GM12878 (cell line): ENCODE results near the gene TIMP3. TPM values are rescaled to one million over a fixed set of nuclear protein-coding genes. Genes with fewer than 3 reads are reported as not detected.

Experiments used
- ATAC-seq: fragments of 200-7000 bp; cut with Tn5 transposase; 3 replicates; pipeline ENCODE4 v1.9.1; 2020; ENCODE audit warnings: mild to moderate bottlenecking, moderate library complexity
- BruUV-seq: library from RNA; stranded (reverse); fragments of 400-500 nt; replicated peaks from 2 replicates; lab custom pipeline; 2021; lab: Mats Ljungman, UMichigan
- CTCF ChIA-PET: fragments of 300-600 bp; sonication (Branson Sonifier 250); formaldehyde crosslinking; extraction: SDS; loops from one replicate; lab custom pipeline; 2021; ENCODE audit warnings: inconsistent platforms; lab: Yijun Ruan, JAX
- POLR2A ChIA-PET: fragments of 350-600 bp; formaldehyde crosslinking; extraction: SDS; loops from one replicate; lab custom pipeline; 2021; ENCODE audit warnings: inconsistent platforms; lab: Charles Lee
- RAD21 ChIA-PET: fragments of 300-600 bp; sonication (Branson Sonifier 250); formaldehyde crosslinking; loops from one replicate; lab custom pipeline; 2023; ENCODE audit warnings: antibody characterized with exemption; ENCODE audit not compliant: unreplicated experiment; lab: Charles Lee
- SMC1A ChIA-PET: fragments of 300-600 bp; sonication (Branson Sonifier 250); formaldehyde crosslinking; loops from one replicate; lab custom pipeline; 2023; ENCODE audit not compliant: unreplicated experiment, uncharacterized antibody; lab: Charles Lee
- DNase-seq: peaks from one replicate; pipeline ENCODE4 v3.0.0-alpha.2; 2011; ENCODE audit warnings: low read depth, low spot score
- FAIRE-seq: peaks from 3 replicates; lab custom pipeline; 2011; peaks lifted over from hg19 to GRCh38; lab: Jason Lieb, UNC
- H2AFZ ChIP-seq: 2 replicates; pipeline ENCODE4 v1.6.0; 2011; ENCODE audit warnings: low read depth, low read length, control low read depth; ENCODE audit not compliant: control insufficient read depth
- H3K27ac ChIP-seq: 2 replicates; pipeline ENCODE4 v1.5.1; 2011; ENCODE audit warnings: control low read depth; ENCODE audit not compliant: control insufficient read depth, insufficient read depth
- H3K27me3 ChIP-seq, 2 experiments: replicated peaks in 1 of 2; 2 replicates each; pipeline versions ENCODE4 v1.6.0 to v1.6.1; 2011; ENCODE audit warnings: low read length in 1 of 2; ENCODE audit not compliant: control insufficient read depth in 2 of 2, insufficient read depth in 2 of 2
- H3K36me3 ChIP-seq, 2 experiments: 2 replicates each; pipeline ENCODE4 v1.5.1; 2011; ENCODE audit warnings: low read length in 1 of 2; ENCODE audit not compliant: control insufficient read depth in 2 of 2, insufficient read depth in 2 of 2
- H3K4me1 ChIP-seq: 2 replicates; pipeline ENCODE4 v1.6.1; 2011; ENCODE audit warnings: mild to moderate bottlenecking, low read length, moderate library complexity, mixed read lengths; ENCODE audit not compliant: control insufficient read depth, insufficient read depth
- H3K4me2 ChIP-seq: 2 replicates; pipeline ENCODE4 v1.6.0; 2011; ENCODE audit warnings: control low read depth; ENCODE audit not compliant: control insufficient read depth, insufficient read depth
- H3K4me3 ChIP-seq: fragments of 200-600 bp; sonication (generic); 2 replicates; pipeline ENCODE4 v1.5.1; 2016
- H3K79me2 ChIP-seq: 2 replicates; pipeline ENCODE4 v1.6.0; 2011; ENCODE audit warnings: low read length; ENCODE audit not compliant: control insufficient read depth, insufficient read depth
- H3K9ac ChIP-seq: 2 replicates; pipeline ENCODE4 v1.8.0; 2011; ENCODE audit warnings: low read length, control low read depth, mixed read lengths; ENCODE audit not compliant: control insufficient read depth, insufficient read depth
- H3K9me3 ChIP-seq: replicated peaks from 3 replicates; pipeline ENCODE4 v1.5.1; 2011; ENCODE audit warnings: mild to moderate bottlenecking, low read length; ENCODE audit not compliant: control insufficient read depth, insufficient read depth
- H4K20me1 ChIP-seq: 2 replicates; pipeline ENCODE4 v1.6.0; 2011; ENCODE audit not compliant: control insufficient read depth, insufficient read depth
- BACH1 ChIP-seq: fragments of 450-650 bp; IDR thresholded peaks from 2 replicates; pipeline ENCODE4 v1.6.1; 2017; ENCODE audit warnings: mild to moderate bottlenecking, borderline replicate concordance
- E2F4 ChIP-seq: IDR thresholded peaks from 2 replicates; pipeline ENCODE4 v1.6.1; 2012; ENCODE audit warnings: low read depth, low read length, improper control_type of control experiment
- EGR1 ChIP-seq, 2 experiments: IDR thresholded peaks; 1 replicate in 1 of 2; 2 replicates in 1 of 2; pipeline ENCODE4 v1.6.1; 2011 to 2012; ENCODE audit warnings: low read depth in 2 of 2, low read length in 2 of 2, borderline replicate concordance in 1 of 2, mild to moderate bottlenecking in 1 of 2, moderate library complexity in 1 of 2
- GABPA ChIP-seq: IDR thresholded peaks from 2 replicates; pipeline ENCODE4 v1.6.1; 2014; ENCODE audit warnings: antibody characterized with exemption, low read depth, mild to moderate bottlenecking, inconsistent platforms
- KDM1A ChIP-seq: fragments of 200-600 bp; sonication (generic); IDR thresholded peaks from 2 replicates; pipeline ENCODE4 v1.6.1; 2016; ENCODE audit warnings: borderline replicate concordance
- NBN ChIP-seq: fragments of 450-650 bp; IDR thresholded peaks from 2 replicates; pipeline ENCODE4 v1.6.1; 2016
- NFIC ChIP-seq: IDR thresholded peaks from 2 replicates; pipeline ENCODE4 v1.6.1; 2012; ENCODE audit warnings: low read depth, mild to moderate bottlenecking, inconsistent platforms, low read length, moderate library complexity
- PAX5 ChIP-seq: IDR thresholded peaks from 2 replicates; pipeline ENCODE4 v1.6.1; 2011; ENCODE audit warnings: low read depth, low read length, borderline replicate concordance
- POU2F2 ChIP-seq: IDR thresholded peaks from 3 replicates; pipeline ENCODE4 v1.6.1; 2011; ENCODE audit warnings: low read depth, mild to moderate bottlenecking, low read length, borderline replicate concordance
- ZBTB11 ChIP-seq: fragments of 450-650 bp; formaldehyde crosslinking; IDR thresholded peaks from 2 replicates; pipeline ENCODE4 v1.5.0; 2022; ENCODE audit warnings: mild to moderate bottlenecking, missing genetic modification characterization
- WGBS: methylation state at CpG from one replicate; pipeline ENCODE4 v1.1.6; 2016; ENCODE audit warnings: low lambda C conversion rate; ENCODE audit not compliant: insufficient replicate concordance, insufficient coverage; ENCODE audit errors: missing lambda C conversion rate; 5-methylcytosine and 5-hydroxymethylcytosine counted together
- in situ Hi-C: fragments of 300-500 bp; cut with MboI; formaldehyde crosslinking; loops from 9 replicates; pipeline ENCODE4 v1.14.3; 2018; ENCODE audit warnings: mixed read lengths
- intact Hi-C: fragments of 100-400 bp; cut with micrococcal nuclease; formaldehyde crosslinking; loops from one replicate; pipeline ENCODE4 v1.14.2; 2022; ENCODE audit not compliant: unreplicated experiment
- polyA plus RNA-seq, 11 experiments: library from polyadenylated mRNA; depleted of rRNA in 4 of 11; unstranded in 6 of 11; stranded (reverse) in 5 of 11; fragments of >200 nt; fragmentation: Nextera tagmentation in 4 of 11; fragmentation: Illumina TruSeq in 1 of 11; extraction: Ambion mirVana in 4 of 11; extraction: Trizol in 1 of 11; gene quantifications; 1 replicate in 1 of 11; 2 replicates in 10 of 11; pipeline versions ENCODE4 v1.2.1 to v1.2.3, GENCODE V29; 2011 to 2016; ENCODE audit warnings: inconsistent platforms in 2 of 11, missing spikeins in 2 of 11, low read depth in 1 of 11
- total RNA-seq, 4 experiments: library from RNA; depleted of rRNA in 3 of 4; stranded (reverse); fragments of >200 nt in 3 of 4; fragmentation: Illumina TruSeq in 1 of 4; extraction: Trizol in 1 of 4; gene quantifications; 2 replicates each; pipeline versions ENCODE4 v1.2.1 to v1.2.3, GENCODE V29; 2013 to 2021

The TIMP3 gene
- total and polyA plus RNA-seq, 10 of the 15 experiments (the other 5 are each of a cell fraction or from before 2014, with no cell fraction given) = 0.01 to 0.74 (median 0.27) TPM; not detected in 5

- TF ChIP-seq ZBTB11 (CRISPR knock-in tag) (no peak), POU2F2 (no peak), PAX5 (no peak), BACH1 (no peak), E2F4 (no peak), EGR1 (IDR thresholded peaks at IDR 0.05; ENCODE audit: borderline replicate concordance in 1 of 2, low read depth in 2 of 2, low read length in 2 of 2) (no peak), GABPA (no peak)
Measured at GRCh38 chr22:32777987-32778386, 23.5 kb upstream of the TIMP3 start (continued).

GRCh38 chr22:32780726-32781310 lies 20.7 kb upstream of the TIMP3 start:
- no TSS peak for BruUV-seq
- Histone ChIP-seq H3K4me2 (no peak overlapping the region), H3K79me2 (no peaks in the 10 kb centered on the region), H3K9ac (no peak overlapping the region), H3K27ac (no peak overlapping the region), H3K4me1 (no peaks in the 10 kb centered on the region), H3K4me3 (no peak overlapping the region), H2AFZ (no peak overlapping the region), H3K27me3 (no peaks in the 10 kb centered on the region), H3K36me3 (no peaks in the 10 kb centered on the region), H4K20me1 (no peaks in the 10 kb centered on the region), H3K9me3 (no peaks in the 10 kb centered on the region)
- FAIRE-seq = no peak
- ChIA-PET RAD21 (no interaction called here), CTCF (interaction anchor here (1.0 kb wide), 1 partner anchor 56 kb away, joined by 3 read pairs; no protein-coding TSS in a partner anchor), SMC1A (no interaction called here), POLR2A (no interaction called here)
- in situ Hi-C loops = no loop called here
- 20% methylated on average over 2 of the region's 2 CpGs for WGBS
- TF ChIP-seq NFIC = no peak
- TF ChIP-seq KDM1A = no peak
- TF ChIP-seq NBN = no peak
- intact Hi-C loops = no loop called here
- no peak for ATAC-seq
- no peak for DNase-seq
